ENCODE measurements around the gene FRS3.

FRS3 gene

GRCh38 chr6:41757271-41757670, 22.4 kb downstream of the FRS3 start:
- no peak overlapping the region for H4K8ac ChIP-seq (ENCODE audit: low read length)
- H3K79me1 ChIP-seq (replicated peaks; ENCODE audit: low read length, poor library complexity, severe bottlenecking), result no peaks in the 10 kb centered on the region
- no peaks in the 10 kb centered on the region for H3K9me3 ChIP-seq (ENCODE audit: control insufficient read depth, low read length)
- no peak overlapping the region for H2AFZ ChIP-seq (ENCODE audit: low read depth, low read length)
- no peak overlapping the region for H2BK15ac ChIP-seq (ENCODE audit: low read depth, poor library complexity, severe bottlenecking)
- H3K4me2 ChIP-seq (ENCODE audit: low read length, poor library complexity, severe bottlenecking), result no peak overlapping the region
- no peak for DNase-seq
- no peak overlapping the region for H3K9ac ChIP-seq (ENCODE audit: low read length)
- H2BK12ac ChIP-seq (ENCODE audit: low read length in 2 of 2), result no peak overlapping the region
- no peak overlapping the region for H3K18ac ChIP-seq (ENCODE audit: low read depth in 1 of 2, low read length in 2 of 2)
- WGBS, result 92% methylated on average over 6 of the region's 6 CpGs
- H3K36me3 ChIP-seq (ENCODE audit: control insufficient read depth in 1 of 2, insufficient read depth in 2 of 2, low read depth in 1 of 2, low read length in 2 of 2), result no peaks in the 10 kb centered on the region
- H3K27ac ChIP-seq (ENCODE audit: low read length, poor library complexity, severe bottlenecking), result no peak overlapping the region
- H3K4me1 ChIP-seq (ENCODE audit: control insufficient read depth, insufficient read depth, low read depth, low read length), result peaks cover 5% of the 10 kb centered on the region
- H2BK5ac ChIP-seq (ENCODE audit: low read depth, low read length, poor library complexity, severe bottlenecking), result no peak overlapping the region
- no peak overlapping the region for H4K91ac ChIP-seq (ENCODE audit: low read length)
- H2BK120ac ChIP-seq (ENCODE audit: low read depth, low read length), result no peak overlapping the region
- no peak overlapping the region for H3K4me3 ChIP-seq (ENCODE audit: insufficient read depth in 1 of 2, low read depth in 1 of 2, low read length in 2 of 2)
- no peak overlapping the region for H3K4ac ChIP-seq (ENCODE audit: low read depth in 1 of 2, low read length in 2 of 2)
- H2AK5ac ChIP-seq (ENCODE audit: low read length, severe bottlenecking), result no peak overlapping the region
- no peak overlapping the region for H3K23ac ChIP-seq (ENCODE audit: low read length in 2 of 2)
- H3K14ac ChIP-seq (ENCODE audit: low read length in 2 of 2), result no peak overlapping the region
- H3K27me3 ChIP-seq (ENCODE audit: control insufficient read depth in 1 of 2, insufficient read depth in 1 of 2, low read length in 2 of 2), result peaks cover 11 to 41% of the 10 kb centered on the region in 2 experiments

GRCh38 chr6:41756354-41756753, 23.3 kb downstream of the FRS3 start:
- H3K4me3 ChIP-seq (ENCODE audit: insufficient read depth in 1 of 2, low read depth in 1 of 2, low read length in 2 of 2), result no peak overlapping the region
- no peaks in the 10 kb centered on the region for H3K36me3 ChIP-seq (ENCODE audit: control insufficient read depth in 1 of 2, insufficient read depth in 2 of 2, low read depth in 1 of 2, low read length in 2 of 2)
- H3K4ac ChIP-seq (ENCODE audit: low read depth in 1 of 2, low read length in 2 of 2), result no peak overlapping the region
- H3K23ac ChIP-seq (ENCODE audit: low read length in 2 of 2), result no peak overlapping the region
- no peak overlapping the region for H2BK15ac ChIP-seq (ENCODE audit: low read depth, poor library complexity, severe bottlenecking)
- WGBS, result 79% methylated on average over 13 of the region's 13 CpGs
- H3K9ac ChIP-seq (ENCODE audit: low read length), result no peak overlapping the region
- H2AK5ac ChIP-seq (ENCODE audit: low read length, severe bottlenecking), result no peak overlapping the region
- H3K9me3 ChIP-seq (ENCODE audit: control insufficient read depth, low read length), result no peaks in the 10 kb centered on the region
- no peak overlapping the region for H4K91ac ChIP-seq (ENCODE audit: low read length)
- H4K8ac ChIP-seq (ENCODE audit: low read length), result no peak overlapping the region
- H2BK120ac ChIP-seq (ENCODE audit: low read depth, low read length), result no peak overlapping the region
- no peak for DNase-seq
- H2BK12ac ChIP-seq (ENCODE audit: low read length in 2 of 2), result no peak overlapping the region
- no peak overlapping the region for H2AFZ ChIP-seq (ENCODE audit: low read depth, low read length)
- H3K14ac ChIP-seq (ENCODE audit: low read length in 2 of 2), result no peak overlapping the region
- no peaks in the 10 kb centered on the region for H3K79me1 ChIP-seq (replicated peaks; ENCODE audit: low read length, poor library complexity, severe bottlenecking)
- H3K4me2 ChIP-seq (ENCODE audit: low read length, poor library complexity, severe bottlenecking), result no peak overlapping the region
- H2BK5ac ChIP-seq (ENCODE audit: low read depth, low read length, poor library complexity, severe bottlenecking), result no peak overlapping the region
- H3K18ac ChIP-seq (ENCODE audit: low read depth in 1 of 2, low read length in 2 of 2), result no peak overlapping the region
- H3K27ac ChIP-seq (ENCODE audit: low read length, poor library complexity, severe bottlenecking), result no peak overlapping the region
- H3K27me3 ChIP-seq (ENCODE audit: control insufficient read depth in 1 of 2, insufficient read depth in 1 of 2, low read length in 2 of 2), result peaks cover 11 to 41% of the 10 kb centered on the region in 2 experiments
- H3K4me1 ChIP-seq (ENCODE audit: control insufficient read depth, insufficient read depth, low read depth, low read length), result peaks cover 5% of the 10 kb centered on the region

DNA sequence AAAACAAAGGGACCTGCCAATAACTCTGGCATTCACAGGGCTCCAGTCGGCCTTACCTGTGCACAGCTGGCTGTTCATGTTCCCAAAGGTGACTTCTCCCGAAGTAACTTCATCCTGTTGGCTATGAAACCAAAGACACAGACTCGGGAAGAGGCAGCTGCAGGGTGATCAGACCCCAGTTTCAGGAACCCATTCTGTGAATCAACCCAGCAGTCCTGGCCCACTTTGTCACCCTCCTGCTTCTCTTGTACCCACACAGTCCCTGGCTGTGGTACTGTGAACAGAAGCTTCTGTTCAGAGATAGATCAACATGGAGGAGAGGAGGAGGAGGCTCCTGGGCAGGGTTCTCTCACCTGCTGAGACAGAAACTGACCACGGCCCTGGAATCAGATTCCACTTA, 23.8 kb downstream of the FRS3 start:
- Histone ChIP-seq H3K79me1 (replicated peaks; ENCODE audit: low read length, poor library complexity, severe bottlenecking) (no peaks in the 10 kb centered on the region), H2AFZ (ENCODE audit: low read depth, low read length) (no peak overlapping the region), H4K8ac (ENCODE audit: low read length) (no peak overlapping the region), H3K14ac (ENCODE audit: low read length in 2 of 2) (no peak overlapping the region), H4K91ac (ENCODE audit: low read length) (no peak overlapping the region), H3K4me3 (ENCODE audit: insufficient read depth in 1 of 2, low read depth in 1 of 2, low read length in 2 of 2) (no peak overlapping the region), H3K27me3 (ENCODE audit: control insufficient read depth in 1 of 2, insufficient read depth in 1 of 2, low read length in 2 of 2) (peaks cover 11 to 41% of the 10 kb centered on the region in 2 experiments), H3K4me1 (ENCODE audit: control insufficient read depth, insufficient read depth, low read depth, low read length) (peaks cover 5% of the 10 kb centered on the region), H2AK5ac (ENCODE audit: low read length, severe bottlenecking) (no peak overlapping the region), H3K27ac (ENCODE audit: low read length, poor library complexity, severe bottlenecking) (no peak overlapping the region), H2BK5ac (ENCODE audit: low read depth, low read length, poor library complexity, severe bottlenecking) (no peak overlapping the region), H2BK12ac (ENCODE audit: low read length in 2 of 2) (no peak overlapping the region), H2BK15ac (ENCODE audit: low read depth, poor library complexity, severe bottlenecking) (no peak overlapping the region), H2BK120ac (ENCODE audit: low read depth, low read length) (no peak overlapping the region), H3K4ac (ENCODE audit: low read depth in 1 of 2, low read length in 2 of 2) (no peak overlapping the region), H3K9me3 (ENCODE audit: control insufficient read depth, low read length) (no peaks in the 10 kb centered on the region), H3K4me2 (ENCODE audit: low read length, poor library complexity, severe bottlenecking) (no peak overlapping the region), H3K9ac (ENCODE audit: low read length) (no peak overlapping the region), H3K23ac (ENCODE audit: low read length in 2 of 2) (no peak overlapping the region), H3K18ac (ENCODE audit: low read depth in 1 of 2, low read length in 2 of 2) (no peak overlapping the region), H3K36me3 (ENCODE audit: control insufficient read depth in 1 of 2, insufficient read depth in 2 of 2, low read depth in 1 of 2, low read length in 2 of 2) (no peaks in the 10 kb centered on the region)
- DNase-seq, result no peak
- 84% methylated on average over 4 of the region's 4 CpGs for WGBS

GRCh38 chr6:41750374-41750773, 29.3 kb downstream of the FRS3 start:
- H3K27me3 ChIP-seq (ENCODE audit: control insufficient read depth in 1 of 2, insufficient read depth in 1 of 2, low read length in 2 of 2), result peaks cover 19 to 36% of the 10 kb centered on the region in 2 experiments
- no peak overlapping the region for H4K91ac ChIP-seq (ENCODE audit: low read length)
- H3K23ac ChIP-seq (ENCODE audit: low read length in 2 of 2), result no peak overlapping the region
- H3K4ac ChIP-seq (ENCODE audit: low read depth in 1 of 2, low read length in 2 of 2), result no peak overlapping the region
- no peak overlapping the region for H2BK5ac ChIP-seq (ENCODE audit: low read depth, low read length, poor library complexity, severe bottlenecking)
- H3K4me1 ChIP-seq (ENCODE audit: control insufficient read depth, insufficient read depth, low read depth, low read length), result no peaks in the 10 kb centered on the region
- no peak overlapping the region for H4K8ac ChIP-seq (ENCODE audit: low read length)
- H3K9me3 ChIP-seq (ENCODE audit: control insufficient read depth, low read length), result no peaks in the 10 kb centered on the region
- no peaks in the 10 kb centered on the region for H3K36me3 ChIP-seq (ENCODE audit: control insufficient read depth in 1 of 2, insufficient read depth in 2 of 2, low read depth in 1 of 2, low read length in 2 of 2)
- H3K79me1 ChIP-seq (replicated peaks; ENCODE audit: low read length, poor library complexity, severe bottlenecking), result no peaks in the 10 kb centered on the region
- DNase-seq, result no peak
- H2AFZ ChIP-seq (ENCODE audit: low read depth, low read length), result no peak overlapping the region
- no peak overlapping the region for H3K4me3 ChIP-seq (ENCODE audit: insufficient read depth in 1 of 2, low read depth in 1 of 2, low read length in 2 of 2)
- no peak overlapping the region for H3K14ac ChIP-seq (ENCODE audit: low read length in 2 of 2)
- no peak overlapping the region for H3K9ac ChIP-seq (ENCODE audit: low read length)
- no peak overlapping the region for H2BK12ac ChIP-seq (ENCODE audit: low read length in 2 of 2)
- H2AK5ac ChIP-seq (ENCODE audit: low read length, severe bottlenecking), result no peak overlapping the region
- no peak overlapping the region for H3K27ac ChIP-seq (ENCODE audit: low read length, poor library complexity, severe bottlenecking)
- H3K4me2 ChIP-seq (ENCODE audit: low read length, poor library complexity, severe bottlenecking), result no peak overlapping the region
- WGBS, result 92% methylated on average over 2 of the region's 3 CpGs
- H2BK120ac ChIP-seq (ENCODE audit: low read depth, low read length), result no peak overlapping the region
- no peak overlapping the region for H3K18ac ChIP-seq (ENCODE audit: low read depth in 1 of 2, low read length in 2 of 2)
- no peak overlapping the region for H2BK15ac ChIP-seq (ENCODE audit: low read depth, poor library complexity, severe bottlenecking)
